PC-9 (cell line): ENCODE measurements around the gene ATXN1.

ENCODE experiments used
- CTCF ChIP-seq: fragments of 200-600 bp; sonication (generic); conservative IDR thresholded peaks from 2 replicates; pipeline ENCODE4 v1.6.1; 2017; ENCODE audit warnings: mixed run types, antibody characterized with exemption, mild to moderate bottlenecking, moderate library complexity
- EZH2 ChIP-seq: fragments of 200-600 bp; sonication (generic); IDR thresholded peaks from 2 replicates; pipeline ENCODE4 v1.8.0; 2017; ENCODE audit warnings: antibody characterized with exemption, low read depth

GRCh38 chr6:16806363-16806762, 45.1 kb upstream of the ATXN1 start:
- TF ChIP-seq CTCF (no peak), EZH2 (no peak)
